Activated CD4-positive, alpha-beta T cell treated with anti-CD3 and anti-CD28 coated beads, Interleukin-2, amount 50 U/mL, for 1 hour (primary cell): ENCODE results near the gene GNG8.

Source experiments
- DNase-seq: peaks from one replicate; pipeline ENCODE4 v3.0.0-alpha.2; 2020

Gene GNG8

GRCh38 chr19:46616631-46617322 is 19.2 kb downstream of the GNG8 start:
- no peak for DNase-seq

GRCh38 chr19:46615966-46616365 is 20.0 kb downstream of the GNG8 start:
- no peak for DNase-seq

GRCh38 chr19:46614114-46614722 is 21.8 kb downstream of the GNG8 start:
- DNase-seq = peak; percentile 81

- DNase-seq = no peak
These were observed 22.5 kb downstream of the GNG8 start for GRCh38 chr19:46613525-46613924.

- DNase-seq = no peak
These were observed 24.2 kb downstream of the GNG8 start for GRCh38 chr19:46611776-46612175.

- DNase-seq = no peak
These were observed 24.9 kb downstream of the GNG8 start for GRCh38 chr19:46610851-46611770.

- no peak for DNase-seq
These were observed 25.6 kb downstream of the GNG8 start for GRCh38 chr19:46610413-46610775.

- DNase-seq = no peak
These were observed 26.2 kb downstream of the GNG8 start for GRCh38 chr19:46609511-46610412.

- no peak for DNase-seq
These were observed 27.2 kb downstream of the GNG8 start for GRCh38 chr19:46608581-46609345.

GRCh38 chr19:46608178-46608577 is 27.8 kb downstream of the GNG8 start:
- DNase-seq = no peak

GRCh38 chr19:46607448-46607841 is 28.6 kb downstream of the GNG8 start:
- DNase-seq = no peak

- no peak for DNase-seq
These were observed 29.1 kb downstream of the GNG8 start for GRCh38 chr19:46606681-46607447.

- DNase-seq = no peak
These were observed 30.0 kb downstream of the GNG8 start for GRCh38 chr19:46606019-46606418.

- no peak for DNase-seq
These were observed 30.6 kb downstream of the GNG8 start for GRCh38 chr19:46605356-46605821.

- no peak for DNase-seq
These were observed 31.1 kb downstream of the GNG8 start for GRCh38 chr19:46604781-46605355.

GRCh38 chr19:46603752-46604231 is 32.2 kb downstream of the GNG8 start:
- DNase-seq = no peak

GRCh38 chr19:46603195-46603637 is 32.8 kb downstream of the GNG8 start:
- DNase-seq = no peak

- DNase-seq = no peak
These were observed 33.4 kb downstream of the GNG8 start for GRCh38 chr19:46602392-46603194.
